WTC11 (cell line): ENCODE data around the gene TNC. TPM values are rescaled to one million over a fixed set of nuclear protein-coding genes. Genes with fewer than 3 reads are reported as not detected.

ENCODE experiments used
- ATAC-seq: fragments of 200-7000 bp; cut with Tn5 transposase; 2 replicates; pipeline ENCODE4 v1.10.0; 2021; ENCODE audit warnings: mild to moderate bottlenecking, moderate library complexity
- CTCF ChIA-PET: fragments of 300-600 bp; sonication (Branson Sonifier 250); formaldehyde crosslinking; loops from one replicate; lab custom pipeline; 2021; ENCODE audit warnings: antibody characterized with exemption; lab: Charles Lee
- POLR2A ChIA-PET: fragments of 350-600 bp; sonication (Branson Sonifier 250); formaldehyde crosslinking; loops from one replicate; lab custom pipeline; 2021; ENCODE audit warnings: antibody characterized with exemption; lab: Charles Lee
- DNase-seq: peaks from one replicate; pipeline ENCODE4 v3.0.0; 2021; ENCODE audit warnings: low spot score
- H3K27ac Mint-ChIP-seq: 2 replicates; pipeline ENCODE4 v1.8.0; 2021; ENCODE audit warnings: mixed read lengths
- H3K27me3 Mint-ChIP-seq: 2 replicates; pipeline ENCODE4 v1.8.0; 2021; ENCODE audit warnings: low read depth, mild to moderate bottlenecking, moderate library complexity, mixed read lengths
- H3K36me3 Mint-ChIP-seq: 2 replicates; pipeline ENCODE4 v1.8.0; 2021; ENCODE audit warnings: mixed read lengths
- H3K4me1 Mint-ChIP-seq: 2 replicates; pipeline ENCODE4 v1.8.0; 2022; ENCODE audit warnings: mixed read lengths
- H3K4me3 Mint-ChIP-seq: 2 replicates; pipeline ENCODE4 v1.8.0; 2021; ENCODE audit warnings: mild to moderate bottlenecking, moderate library complexity, mixed read lengths
- H3K9me3 Mint-ChIP-seq: 2 replicates; pipeline ENCODE4 v1.8.0; 2021; ENCODE audit warnings: mixed read lengths
- CREB1 ChIP-seq: sonication (generic); formaldehyde crosslinking; IDR thresholded peaks from 2 replicates; pipeline ENCODE4 v1.8.0; 2023; ENCODE audit warnings: mild to moderate bottlenecking, missing genetic modification reagents
- CREM ChIP-seq: sonication (generic); formaldehyde crosslinking; IDR thresholded peaks from 2 replicates; pipeline ENCODE4 v1.8.1; 2022; ENCODE audit warnings: mild to moderate bottlenecking, missing genetic modification reagents, moderate library complexity
- CTCF ChIP-seq: fragments of 200-600 bp; IDR thresholded peaks from 2 replicates; pipeline ENCODE4 v1.8.0; 2022; ENCODE audit warnings: antibody characterized with exemption
- ESRRA ChIP-seq: sonication (generic); formaldehyde crosslinking; IDR thresholded peaks from 2 replicates; pipeline ENCODE4 v1.8.1; 2022; ENCODE audit warnings: mild to moderate bottlenecking, missing genetic modification reagents, borderline replicate concordance
- HMGXB4 ChIP-seq: sonication (generic); formaldehyde crosslinking; IDR thresholded peaks from 2 replicates; pipeline ENCODE4 v1.8.1; 2023; ENCODE audit warnings: mild to moderate bottlenecking, moderate library complexity, missing genetic modification reagents
- IRF2 ChIP-seq: sonication (generic); formaldehyde crosslinking; IDR thresholded peaks from 2 replicates; pipeline ENCODE4 v1.8.0; 2022; ENCODE audit warnings: low read depth, missing genetic modification reagents, borderline replicate concordance
- NFATC4 ChIP-seq: fragments of 250-450 bp; sonication (Bioruptor Pico); IDR thresholded peaks from 2 replicates; pipeline ENCODE4 v1.9.0; 2021; ENCODE audit warnings: mild to moderate bottlenecking
- NFE2L1 ChIP-seq: sonication (generic); formaldehyde crosslinking; IDR thresholded peaks from 2 replicates; pipeline ENCODE4 v1.8.1; 2023; ENCODE audit warnings: missing genetic modification reagents
- TCF7 ChIP-seq: sonication (generic); formaldehyde crosslinking; IDR thresholded peaks from 2 replicates; pipeline ENCODE4 v1.8.0; 2022; ENCODE audit warnings: mild to moderate bottlenecking, low read depth, missing genetic modification reagents, moderate library complexity
- TP53 ChIP-seq: sonication (generic); formaldehyde crosslinking; IDR thresholded peaks from 2 replicates; pipeline ENCODE4 v1.8.1; 2023; ENCODE audit warnings: mild to moderate bottlenecking, missing genetic modification reagents
- ZNF281 ChIP-seq: sonication (generic); formaldehyde crosslinking; IDR thresholded peaks from 2 replicates; pipeline ENCODE4 v1.8.0; 2023; ENCODE audit warnings: mild to moderate bottlenecking, missing genetic modification reagents
- ZNF532 ChIP-seq: fragments of 250-450 bp; sonication (Bioruptor Pico); IDR thresholded peaks from 2 replicates; pipeline ENCODE4 v1.9.0; 2021; ENCODE audit warnings: mild to moderate bottlenecking, borderline replicate concordance
- total RNA-seq: library from RNA; stranded (reverse); gene quantifications from 3 replicates; pipeline ENCODE4 v1.2.3, GENCODE V29; 2021
- TF ChIP-seq, protein P1 (sequence below): sonication (generic); formaldehyde crosslinking; conservative IDR thresholded peaks from 2 replicates; pipeline ENCODE4 v1.8.1; 2023; ENCODE audit warnings: mild to moderate bottlenecking, low read depth, missing genetic modification reagents, moderate library complexity
- TF ChIP-seq, protein P2 (sequence below): sonication (generic); formaldehyde crosslinking; IDR thresholded peaks from 2 replicates; pipeline ENCODE4 v1.8.0; 2022; ENCODE audit warnings: missing genetic modification reagents
- TF ChIP-seq, protein P3 (sequence below): sonication (generic); formaldehyde crosslinking; IDR thresholded peaks from 2 replicates; pipeline ENCODE4 v1.8.1; 2023; ENCODE audit warnings: mild to moderate bottlenecking, missing genetic modification reagents, moderate library complexity

The TNC gene
- total RNA-seq, 1 experiment from 2014 or later: 4.5 TPM

- no peak for TF ChIP-seq ZNF532
- TF ChIP-seq, protein P1, sequence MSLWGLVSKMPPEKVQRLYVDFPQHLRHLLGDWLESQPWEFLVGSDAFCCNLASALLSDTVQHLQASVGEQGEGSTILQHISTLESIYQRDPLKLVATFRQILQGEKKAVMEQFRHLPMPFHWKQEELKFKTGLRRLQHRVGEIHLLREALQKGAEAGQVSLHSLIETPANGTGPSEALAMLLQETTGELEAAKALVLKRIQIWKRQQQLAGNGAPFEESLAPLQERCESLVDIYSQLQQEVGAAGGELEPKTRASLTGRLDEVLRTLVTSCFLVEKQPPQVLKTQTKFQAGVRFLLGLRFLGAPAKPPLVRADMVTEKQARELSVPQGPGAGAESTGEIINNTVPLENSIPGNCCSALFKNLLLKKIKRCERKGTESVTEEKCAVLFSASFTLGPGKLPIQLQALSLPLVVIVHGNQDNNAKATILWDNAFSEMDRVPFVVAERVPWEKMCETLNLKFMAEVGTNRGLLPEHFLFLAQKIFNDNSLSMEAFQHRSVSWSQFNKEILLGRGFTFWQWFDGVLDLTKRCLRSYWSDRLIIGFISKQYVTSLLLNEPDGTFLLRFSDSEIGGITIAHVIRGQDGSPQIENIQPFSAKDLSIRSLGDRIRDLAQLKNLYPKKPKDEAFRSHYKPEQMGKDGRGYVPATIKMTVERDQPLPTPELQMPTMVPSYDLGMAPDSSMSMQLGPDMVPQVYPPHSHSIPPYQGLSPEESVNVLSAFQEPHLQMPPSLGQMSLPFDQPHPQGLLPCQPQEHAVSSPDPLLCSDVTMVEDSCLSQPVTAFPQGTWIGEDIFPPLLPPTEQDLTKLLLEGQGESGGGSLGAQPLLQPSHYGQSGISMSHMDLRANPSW (CRISPR knock-in tag): no peak
- TF ChIP-seq, all 79 proteins: peak for 0
These were observed 46.6 kb upstream of the TNC start (continued) for GRCh38 chr9:115164511-115164974.

- Mint-ChIP-seq H3K36me3 (peaks cover 3% of the 10 kb centered on the region; the same call in 1 of the 2 replicates), H3K27me3 (no peaks in the 10 kb centered on the region; the same call in 1 of the 2 replicates), H3K27ac (no peak overlapping the region), H3K9me3 (peaks cover 18% of the 10 kb centered on the region), H3K4me3 (no peak overlapping the region), H3K4me1 (peaks cover 13% of the 10 kb centered on the region)
- TF ChIP-seq HMGXB4 (CRISPR knock-in tag) (no peak), CREM (CRISPR knock-in tag) (no peak), TCF7 (CRISPR knock-in tag) (no peak), NFATC4 (CRISPR knock-in tag) (no peak), TP53 (no peak)
- TF ChIP-seq, protein P2, sequence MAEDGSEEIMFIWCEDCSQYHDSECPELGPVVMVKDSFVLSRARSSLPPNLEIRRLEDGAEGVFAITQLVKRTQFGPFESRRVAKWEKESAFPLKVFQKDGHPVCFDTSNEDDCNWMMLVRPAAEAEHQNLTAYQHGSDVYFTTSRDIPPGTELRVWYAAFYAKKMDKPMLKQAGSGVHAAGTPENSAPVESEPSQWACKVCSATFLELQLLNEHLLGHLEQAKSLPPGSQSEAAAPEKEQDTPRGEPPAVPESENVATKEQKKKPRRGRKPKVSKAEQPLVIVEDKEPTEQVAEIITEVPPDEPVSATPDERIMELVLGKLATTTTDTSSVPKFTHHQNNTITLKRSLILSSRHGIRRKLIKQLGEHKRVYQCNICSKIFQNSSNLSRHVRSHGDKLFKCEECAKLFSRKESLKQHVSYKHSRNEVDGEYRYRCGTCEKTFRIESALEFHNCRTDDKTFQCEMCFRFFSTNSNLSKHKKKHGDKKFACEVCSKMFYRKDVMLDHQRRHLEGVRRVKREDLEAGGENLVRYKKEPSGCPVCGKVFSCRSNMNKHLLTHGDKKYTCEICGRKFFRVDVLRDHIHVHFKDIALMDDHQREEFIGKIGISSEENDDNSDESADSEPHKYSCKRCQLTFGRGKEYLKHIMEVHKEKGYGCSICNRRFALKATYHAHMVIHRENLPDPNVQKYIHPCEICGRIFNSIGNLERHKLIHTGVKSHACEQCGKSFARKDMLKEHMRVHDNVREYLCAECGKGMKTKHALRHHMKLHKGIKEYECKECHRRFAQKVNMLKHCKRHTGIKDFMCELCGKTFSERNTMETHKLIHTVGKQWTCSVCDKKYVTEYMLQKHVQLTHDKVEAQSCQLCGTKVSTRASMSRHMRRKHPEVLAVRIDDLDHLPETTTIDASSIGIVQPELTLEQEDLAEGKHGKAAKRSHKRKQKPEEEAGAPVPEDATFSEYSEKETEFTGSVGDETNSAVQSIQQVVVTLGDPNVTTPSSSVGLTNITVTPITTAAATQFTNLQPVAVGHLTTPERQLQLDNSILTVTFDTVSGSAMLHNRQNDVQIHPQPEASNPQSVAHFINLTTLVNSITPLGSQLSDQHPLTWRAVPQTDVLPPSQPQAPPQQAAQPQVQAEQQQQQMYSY: no peak
- TF ChIP-seq, protein P3, sequence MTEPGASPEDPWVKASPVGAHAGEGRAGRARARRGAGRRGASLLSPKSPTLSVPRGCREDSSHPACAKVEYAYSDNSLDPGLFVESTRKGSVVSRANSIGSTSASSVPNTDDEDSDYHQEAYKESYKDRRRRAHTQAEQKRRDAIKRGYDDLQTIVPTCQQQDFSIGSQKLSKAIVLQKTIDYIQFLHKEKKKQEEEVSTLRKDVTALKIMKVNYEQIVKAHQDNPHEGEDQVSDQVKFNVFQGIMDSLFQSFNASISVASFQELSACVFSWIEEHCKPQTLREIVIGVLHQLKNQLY (CRISPR knock-in tag): no peak
- POLR2A ChIA-PET: no interaction called here
- no peak for DNase-seq
- CTCF ChIA-PET: no interaction called here
- ATAC-seq: no peak
These were observed 45.0 kb upstream of the TNC start for GRCh38 chr9:115162946-115163345.

GRCh38 chr9:115161446-115161845 is 43.5 kb upstream of the TNC start:
- CTCF ChIA-PET: no interaction called here
- Mint-ChIP-seq H3K4me1 (peaks cover 8% of the 10 kb centered on the region), H3K9me3 (peaks cover 18% of the 10 kb centered on the region), H3K4me3 (no peak overlapping the region), H3K27me3 (no peaks in the 10 kb centered on the region), H3K27ac (no peak overlapping the region), H3K36me3 (peaks cover 3% of the 10 kb centered on the region; the same call in 1 of the 2 replicates)
- DNase-seq (no peak), ATAC-seq (no peak)
- POLR2A ChIA-PET: no interaction called here
- TF ChIP-seq ESRRA (CRISPR knock-in tag) (no peak), NFE2L1 (CRISPR knock-in tag) (no peak), CTCF (no peak), IRF2 (CRISPR knock-in tag) (no peak), CREB1 (CRISPR knock-in tag) (no peak), ZNF281 (CRISPR knock-in tag) (no peak)
